Measurements from ENCODE around the gene B3GALT5. TPM values are rescaled to one million over a fixed set of nuclear protein-coding genes. Genes with fewer than 3 reads are reported as not detected.

B3GALT5 gene
- total RNA-seq, 1 experiment from 2014 or later = 12.1 TPM

DNA sequence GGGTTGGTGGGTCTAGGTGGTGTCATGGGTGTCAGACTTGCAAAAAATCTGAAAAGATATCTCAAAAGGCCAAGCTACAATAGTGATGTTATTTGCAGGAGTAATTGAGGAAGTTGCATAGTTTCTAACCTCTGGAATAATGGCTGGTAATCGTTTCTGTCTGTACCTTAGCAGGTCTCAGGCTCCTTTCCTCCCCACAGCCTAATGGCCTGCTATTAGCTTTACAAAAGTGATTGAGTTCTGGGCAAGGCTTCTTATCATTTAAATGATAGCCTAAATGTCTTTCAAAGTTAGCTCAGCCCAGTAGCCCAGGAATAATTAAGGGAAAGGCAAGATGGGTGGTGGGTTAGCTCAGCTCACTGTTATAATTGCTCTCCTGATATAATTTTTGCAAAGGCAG, 94.6 kb downstream of the B3GALT5 start:
- in situ Hi-C loops (cut with HindIII; ENCODE audit: low pct_unique_long_range_greater_than_20kb, low sequenced_read_pairs) = loop anchor here (25.0 kb wide), 1 partner anchor 95 kb away; the partner anchor contains the start of gene B3GALT5
- no peak for DNase-seq (ENCODE audit: low read depth)

- in situ Hi-C loops (cut with HindIII; ENCODE audit: low pct_unique_long_range_greater_than_20kb, low sequenced_read_pairs) = loop anchor here (25.0 kb wide), 1 partner anchor 99 kb away; the partner anchor contains the start of gene B3GALT5
- DNase-seq (ENCODE audit: low read depth) = no peak
Observed at GRCh38 chr21:39710866-39711265, 98.1 kb downstream of the B3GALT5 start.

GRCh38 chr21:39712273-39712672, 99.5 kb downstream of the B3GALT5 start:
- in situ Hi-C loops (cut with HindIII; ENCODE audit: low pct_unique_long_range_greater_than_20kb, low sequenced_read_pairs) = loop anchor here (25.0 kb wide), 1 partner anchor 100 kb away; the partner anchor contains the start of gene B3GALT5
- no peak for DNase-seq (ENCODE audit: low read depth)

DNA sequence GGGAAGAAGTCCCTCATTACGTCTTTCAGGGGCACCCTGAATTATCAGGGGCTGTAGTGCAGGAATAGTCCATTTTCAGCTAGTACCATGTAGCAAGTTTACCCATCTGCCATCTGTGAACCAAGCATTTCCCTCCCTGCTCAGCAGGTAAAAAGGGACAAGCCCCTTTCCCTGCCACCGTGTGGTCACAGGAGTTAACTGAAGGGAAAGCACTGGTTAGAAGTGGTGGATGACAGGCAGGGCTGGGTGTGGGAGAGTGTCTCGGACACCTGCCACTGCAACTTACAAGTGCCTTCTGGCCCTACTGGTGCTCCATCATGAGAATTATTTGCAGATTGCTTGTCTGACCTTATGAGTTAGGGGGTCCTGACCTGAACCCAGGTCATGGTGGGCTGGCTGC, 100.2 kb downstream of the B3GALT5 start:
- in situ Hi-C loops (cut with HindIII; ENCODE audit: low pct_unique_long_range_greater_than_20kb, low sequenced_read_pairs) = loop anchor here (25.0 kb wide), 1 partner anchor 101 kb away; the partner anchor contains the start of gene B3GALT5
- no peak for DNase-seq (ENCODE audit: low read depth)

DNA sequence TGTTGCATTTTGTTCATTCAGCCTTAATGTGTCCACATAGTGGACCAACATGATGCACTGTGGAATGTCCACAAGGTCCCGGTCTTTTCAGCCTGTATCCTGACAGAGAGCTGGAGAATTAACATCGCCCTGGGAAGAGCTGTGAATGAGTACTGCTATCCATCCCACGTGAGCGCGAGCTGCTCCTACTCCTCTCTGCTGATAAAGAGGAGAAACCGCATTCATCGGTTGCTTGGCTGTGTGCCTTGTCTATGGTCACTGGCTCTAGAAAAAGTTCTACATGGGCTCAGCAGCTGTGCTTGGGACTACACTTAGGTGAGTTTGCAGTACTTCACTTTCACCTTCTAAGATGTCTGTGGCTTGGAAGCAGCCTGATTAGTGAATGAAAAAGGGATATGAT, 101.2 kb downstream of the B3GALT5 start:
- in situ Hi-C loops (cut with HindIII; ENCODE audit: low pct_unique_long_range_greater_than_20kb, low sequenced_read_pairs) = loop anchor here (25.0 kb wide), 1 partner anchor 102 kb away; the partner anchor contains the start of gene B3GALT5

DNA sequence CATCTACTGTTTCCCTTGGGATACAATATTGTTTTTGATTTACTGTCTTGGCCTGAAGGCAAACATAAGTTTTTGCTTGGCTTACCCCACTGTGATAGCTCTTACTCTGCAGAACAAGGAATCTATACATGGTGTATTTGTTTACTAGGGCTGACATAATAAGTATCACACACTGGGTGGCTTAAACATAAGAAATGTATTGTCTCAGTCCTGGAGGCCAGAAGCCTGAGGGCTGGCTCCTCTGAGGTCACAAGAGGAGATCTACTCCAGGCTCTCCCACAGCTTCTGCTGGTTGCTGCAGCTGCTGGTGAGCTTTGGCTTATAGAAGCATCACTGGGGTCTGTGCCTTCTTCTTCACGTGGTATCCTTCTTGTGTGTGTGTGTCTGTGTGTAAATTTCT, 101.6 kb downstream of the B3GALT5 start:
- in situ Hi-C loops (cut with HindIII; ENCODE audit: low pct_unique_long_range_greater_than_20kb, low sequenced_read_pairs) = loop anchor here (25.0 kb wide), 1 partner anchor 102 kb away; the partner anchor contains the start of gene B3GALT5
- DNase-seq (ENCODE audit: low read depth) = no peak

More for the DNA sequence above, 101.2 kb downstream of the B3GALT5 start:
- DNase-seq (ENCODE audit: low read depth) = no peak

DNA sequence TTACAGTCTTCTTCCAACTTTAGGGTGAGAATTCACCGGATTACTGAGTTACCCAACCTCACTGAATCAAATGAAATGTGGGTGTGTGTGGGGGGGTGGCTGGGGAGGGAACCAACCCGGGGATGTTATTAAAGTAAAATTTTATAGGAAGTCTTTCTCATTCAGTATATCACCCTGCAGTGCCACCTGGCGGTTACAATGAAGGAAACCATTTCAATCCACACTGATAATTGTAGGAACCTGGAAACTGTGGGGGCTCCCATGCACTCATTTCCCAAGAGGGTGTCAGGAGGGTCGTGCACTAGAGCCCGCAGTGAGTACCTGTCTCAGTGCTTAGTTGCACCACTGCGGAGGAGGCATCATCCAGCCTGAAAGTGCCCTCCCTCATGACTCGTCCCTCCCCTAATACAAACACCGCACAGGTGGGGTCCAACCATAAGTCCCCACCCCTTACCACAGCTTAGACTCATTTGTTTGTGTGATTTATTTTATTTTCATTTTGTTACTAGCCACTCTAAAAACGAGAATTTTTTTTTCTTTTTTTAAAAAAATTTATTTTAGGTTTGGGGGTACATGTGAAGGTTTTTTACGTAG, 103.2 kb downstream of the B3GALT5 start:
- peak; percentile 33 for DNase-seq (ENCODE audit: low read depth)
- in situ Hi-C loops (cut with HindIII; ENCODE audit: low pct_unique_long_range_greater_than_20kb, low sequenced_read_pairs) = loop anchor here (25.0 kb wide), 1 partner anchor 104 kb away; the partner anchor contains the start of gene B3GALT5

- DNase-seq (ENCODE audit: low read depth) = no peak
- in situ Hi-C loops (cut with HindIII; ENCODE audit: low pct_unique_long_range_greater_than_20kb, low sequenced_read_pairs) = loop anchor here (25.0 kb wide), 1 partner anchor 108 kb away; the partner anchor contains the start of gene B3GALT5
Observed at GRCh38 chr21:39720126-39720778, 107.5 kb downstream of the B3GALT5 start.

DNA sequence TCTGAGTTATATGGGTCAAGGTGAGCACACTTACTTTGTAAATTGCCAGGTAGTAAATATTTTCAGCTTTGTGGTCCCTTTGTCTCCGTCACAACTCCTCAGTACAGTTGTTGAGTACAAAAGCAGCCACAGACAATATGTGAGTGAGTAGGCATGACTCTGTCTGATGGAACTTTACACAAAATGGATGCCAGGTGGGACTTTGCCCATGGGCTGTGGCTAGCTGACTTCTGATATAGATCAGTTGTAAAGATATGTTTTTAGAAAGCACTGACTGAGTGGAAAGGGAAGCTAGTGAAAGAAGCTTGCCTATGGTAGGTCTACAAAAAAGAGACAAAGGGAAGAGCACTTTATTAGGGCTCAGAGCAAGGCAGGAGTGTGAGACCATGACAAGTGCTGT, 109.1 kb downstream of the B3GALT5 start:
- in situ Hi-C loops (cut with HindIII; ENCODE audit: low pct_unique_long_range_greater_than_20kb, low sequenced_read_pairs) = loop anchor here (25.0 kb wide), 1 partner anchor 110 kb away; the partner anchor contains the start of gene B3GALT5
- DNase-seq (ENCODE audit: low read depth) = no peak

Other genes starting within 250 kb of the B3GALT5 start
- 2.4 and 2.6 TPM in 2 replicates for gene LCA5L, start 167.2 kb upstream of the B3GALT5 start, total RNA-seq (2014; rRNA removed; shearing (Covaris generic); ENCODE audit: low replicate concordance)
- gene SH3BGR, start 161.0 kb upstream of the B3GALT5 start, total RNA-seq (2014; rRNA removed; shearing (Covaris generic); ENCODE audit: low replicate concordance) = 3.6 and 7.8 TPM in 2 replicates
- gene IGSF5, start 132.2 kb downstream of the B3GALT5 start, total RNA-seq (2014; rRNA removed; shearing (Covaris generic); ENCODE audit: low replicate concordance) = 0.17 and 2.5 TPM in 2 replicates

Data from Caki2 (cell line).